H9 (cell line): Measurements from ENCODE around the gene NBEAL2. TPM values are rescaled to one million over a fixed set of nuclear protein-coding genes. Genes with fewer than 3 reads are reported as not detected.

ENCODE experiments used
- DNase-seq: peaks from one replicate; pipeline ENCODE4 v3.0.0-alpha.2; 2017
- H2AFZ ChIP-seq: one replicate; pipeline ENCODE4 v1.6.1; 2013; ENCODE audit warnings: mild to moderate bottlenecking, low read length, control low read depth, moderate library complexity
- H2AK5ac ChIP-seq: 2 replicates; pipeline ENCODE4 v1.6.1; 2013; ENCODE audit warnings: low read length, control low read depth, mixed read lengths; ENCODE audit not compliant: insufficient read length
- H2BK120ac ChIP-seq: one replicate; pipeline ENCODE4 v1.6.1; 2013; ENCODE audit warnings: low read depth, mild to moderate bottlenecking, low read length, control low read depth, inconsistent platforms; ENCODE audit not compliant: poor library complexity, severe bottlenecking
- H2BK12ac ChIP-seq: 2 replicates; pipeline ENCODE4 v1.6.1; 2013; ENCODE audit warnings: low read length, control low read depth, mixed read lengths, low read depth; ENCODE audit not compliant: insufficient read length
- H2BK15ac ChIP-seq: 2 replicates; pipeline ENCODE4 v1.6.1; 2013; ENCODE audit warnings: low read depth, low read length, control low read depth
- H2BK20ac ChIP-seq: one replicate; pipeline ENCODE4 v1.6.1; 2013; ENCODE audit warnings: low read depth, mild to moderate bottlenecking, low read length, control low read depth, inconsistent platforms; ENCODE audit not compliant: poor library complexity, severe bottlenecking
- H2BK5ac ChIP-seq: 2 replicates; pipeline ENCODE4 v1.6.1; 2013; ENCODE audit warnings: low read length, control low read depth, mixed read lengths; ENCODE audit not compliant: insufficient read length
- H3K14ac ChIP-seq: 2 replicates; pipeline ENCODE4 v1.6.1; 2013; ENCODE audit warnings: low read length, control low read depth; ENCODE audit not compliant: insufficient read depth
- H3K18ac ChIP-seq: 2 replicates; pipeline ENCODE4 v1.6.1; 2013; ENCODE audit warnings: low read depth, mild to moderate bottlenecking, mixed read lengths, low read length, control low read depth; ENCODE audit not compliant: insufficient read length
- H3K23ac ChIP-seq: 2 replicates; pipeline ENCODE4 v1.6.1; 2013; ENCODE audit warnings: low read length, control low read depth, mixed read lengths, low read depth; ENCODE audit not compliant: insufficient read length
- H3K23me2 ChIP-seq: 2 replicates; pipeline ENCODE4 v1.6.1; 2013; ENCODE audit warnings: low read depth, mild to moderate bottlenecking, mixed read lengths, low read length, control low read depth; ENCODE audit not compliant: insufficient read length, poor library complexity, severe bottlenecking
- H3K27ac ChIP-seq: 2 replicates; pipeline ENCODE4 v1.5.1; 2013; ENCODE audit warnings: low read length, control low read depth, mixed read lengths, low read depth; ENCODE audit not compliant: insufficient read length
- H3K27me3 ChIP-seq: 2 replicates; pipeline ENCODE4 v1.6.1; 2013; ENCODE audit warnings: low read length, control low read depth, inconsistent platforms; ENCODE audit not compliant: insufficient read depth
- H3K4ac ChIP-seq: 2 replicates; pipeline ENCODE4 v1.6.1; 2013; ENCODE audit warnings: low read depth, mild to moderate bottlenecking, control low read depth, inconsistent platforms, low read length, moderate library complexity
- H3K4me1 ChIP-seq: 2 replicates; pipeline ENCODE4 v1.6.1; 2013; ENCODE audit warnings: low read length, control low read depth, inconsistent platforms; ENCODE audit not compliant: insufficient read depth
- H3K4me2 ChIP-seq: 2 replicates; pipeline ENCODE4 v1.6.1; 2013; ENCODE audit warnings: low read length, control low read depth, mixed read lengths; ENCODE audit not compliant: insufficient read length, insufficient read depth
- H3K56ac ChIP-seq: 2 replicates; pipeline ENCODE4 v1.6.1; 2013; ENCODE audit warnings: low read depth, mild to moderate bottlenecking, mixed read lengths, low read length, control low read depth; ENCODE audit not compliant: insufficient read length
- H3K79me1 ChIP-seq: 2 replicates; pipeline ENCODE4 v1.6.1; 2013; ENCODE audit warnings: low read depth, mild to moderate bottlenecking, moderate library complexity, low read length, control low read depth, inconsistent platforms; ENCODE audit not compliant: insufficient read depth, poor library complexity, severe bottlenecking
- H3K79me2 ChIP-seq: 2 replicates; pipeline ENCODE4 v1.6.1; 2013; ENCODE audit warnings: low read length, control low read depth, inconsistent platforms; ENCODE audit not compliant: insufficient read depth
- H3K9ac ChIP-seq: 2 replicates; pipeline ENCODE4 v1.6.1; 2013; ENCODE audit warnings: low read length, control low read depth, mixed read lengths; ENCODE audit not compliant: insufficient read length; ENCODE audit errors: extremely low read depth
- H3K9me3 ChIP-seq: one replicate; pipeline ENCODE4 v1.6.1; 2013; ENCODE audit warnings: low read depth, low read length, inconsistent platforms; ENCODE audit not compliant: control insufficient read depth
- H3T11ph ChIP-seq: one replicate; pipeline ENCODE4 v1.6.1; 2013; ENCODE audit warnings: mild to moderate bottlenecking, low read length, control low read depth, inconsistent platforms
- H4K20me1 ChIP-seq: one replicate; pipeline ENCODE4 v1.6.1; 2013; ENCODE audit not compliant: control insufficient read depth, insufficient read length, insufficient read depth
- H4K5ac ChIP-seq: 2 replicates; pipeline ENCODE4 v1.6.1; 2013; ENCODE audit warnings: low read depth, mild to moderate bottlenecking, mixed read lengths, low read length, control low read depth; ENCODE audit not compliant: insufficient read length
- H4K8ac ChIP-seq: replicated peaks from 2 replicates; pipeline ENCODE4 v1.6.1; 2013; ENCODE audit warnings: low read length, control low read depth, mixed read lengths, low read depth; ENCODE audit not compliant: insufficient read length
- H4K91ac ChIP-seq: 2 replicates; pipeline ENCODE4 v1.6.1; 2013; ENCODE audit warnings: low read depth, mild to moderate bottlenecking, moderate library complexity, mixed read lengths, low read length, control low read depth; ENCODE audit not compliant: insufficient read length
- H3K27ac Mint-ChIP-seq, 3 experiments: 2 replicates in 2 of 3; 3 replicates in 1 of 3; pipeline ENCODE4 v1.8.0; 2020 to 2021; ENCODE audit warnings: mixed read lengths in 3 of 3, mild to moderate bottlenecking in 1 of 3, moderate library complexity in 1 of 3
- H3K27me3 Mint-ChIP-seq: 2 replicates; pipeline ENCODE4 v1.8.0; 2021; ENCODE audit warnings: low read depth, mild to moderate bottlenecking, moderate library complexity, mixed read lengths
- H3K36me3 Mint-ChIP-seq, 3 experiments: 2 replicates in 2 of 3; 3 replicates in 1 of 3; pipeline ENCODE4 v1.8.0; 2020 to 2021; ENCODE audit warnings: low read depth in 3 of 3, mixed read lengths in 3 of 3; ENCODE audit not compliant: insufficient read depth in 1 of 3
- H3K4me1 Mint-ChIP-seq, 2 experiments: 2 replicates each; pipeline ENCODE4 v1.8.0; 2020; ENCODE audit warnings: mixed read lengths in 2 of 2
- H3K4me3 Mint-ChIP-seq, 2 experiments: 2 replicates in 1 of 2; 3 replicates in 1 of 2; pipeline ENCODE4 v1.8.0; 2020 to 2021; ENCODE audit warnings: mild to moderate bottlenecking in 2 of 2, mixed read lengths in 2 of 2, moderate library complexity in 1 of 2
- H3K9me3 Mint-ChIP-seq, 2 experiments: 2 replicates in 1 of 2; 3 replicates in 1 of 2; pipeline ENCODE4 v1.8.0; 2020; ENCODE audit warnings: mild to moderate bottlenecking in 2 of 2, mixed read lengths in 2 of 2, moderate library complexity in 1 of 2
- CTCF ChIP-seq: fragments of 200-600 bp; sonication (generic); conservative IDR thresholded peaks from 3 replicates; pipeline ENCODE4 v1.8.0; 2021; ENCODE audit warnings: antibody characterized with exemption, mild to moderate bottlenecking
- WGBS: extraction: QIAGEN DNeasy Blood & Tissue Kit; methylation state at CpG from one replicate; pipeline ENCODE4 v1.1.7; 2013; ENCODE audit warnings: missing lambda C conversion rate, low lambda C conversion rate, mixed read lengths; ENCODE audit not compliant: insufficient read length; ENCODE audit errors: extremely low coverage; 5-methylcytosine and 5-hydroxymethylcytosine counted together
- total RNA-seq: library from RNA; stranded (reverse); gene quantifications from 2 replicates; pipeline ENCODE4 v1.2.1, GENCODE V29; 2021

NBEAL2 gene
- total RNA-seq, 1 experiment from 2014 or later: 52.1 TPM

- no peak for DNase-seq
- WGBS: no CpG with 5 or more reads among the region's 3 CpGs
- no peak overlapping the region for H3K27ac Mint-ChIP-seq
Observed at GRCh38 chr3:47007001-47007400, 27.5 kb downstream of the NBEAL2 start.

More at GRCh38 chr3:47007001-47007400, 27.5 kb downstream of the NBEAL2 start:
- Histone ChIP-seq H3K79me2 (no peaks in the 10 kb centered on the region), H3T11ph (no peak overlapping the region), H2AK5ac (no peak overlapping the region), H3K79me1 (no peaks in the 10 kb centered on the region), H2AFZ (no peak overlapping the region), H3K9ac (no peak overlapping the region), H3K27me3 (no peaks in the 10 kb centered on the region), H4K20me1 (no peaks in the 10 kb centered on the region), H2BK20ac (no peak overlapping the region), H3K23ac (no peak overlapping the region), H3K14ac (no peak overlapping the region; the same call in 1 of the 2 replicates), H4K8ac (no peak overlapping the region), H2BK5ac (no peak overlapping the region), H3K4me1 (no peaks in the 10 kb centered on the region), H3K4me2 (no peak overlapping the region), H3K4ac (no peak overlapping the region), H2BK15ac (no peak overlapping the region), H3K9me3 (no peaks in the 10 kb centered on the region), H3K27ac (no peak overlapping the region), H2BK12ac (no peak overlapping the region), H4K5ac (no peak overlapping the region), H3K23me2 (peaks cover 4% of the 10 kb centered on the region), H3K18ac (no peak overlapping the region), H2BK120ac (no peak overlapping the region), H4K91ac (no peak overlapping the region), H3K56ac (no peak overlapping the region)
- no peak for TF ChIP-seq CTCF
- Mint-ChIP-seq H3K27me3 (no peaks in the 10 kb centered on the region), H3K36me3 (peaks cover 24 to 36% (median 33%) of the 10 kb centered on the region in 3 experiments), H3K4me3 (no peak overlapping the region), H3K9me3 (no peaks in the 10 kb centered on the region; a peak in 1 of 5 replicates), H3K4me1 (peaks cover 11 to 15% of the 10 kb centered on the region in 2 experiments)
